D721Med (cell line): ENCODE results near the gene LRRC32.

ENCODE experiments used
- DNase-seq: peaks from one replicate; pipeline ENCODE4 v3.0.0; 2011; ENCODE audit warnings: low spot score; ENCODE audit not compliant: insufficient read length
- FAIRE-seq: peaks from 2 replicates; lab custom pipeline; 2011; peaks lifted over from hg19 to GRCh38; lab: Jason Lieb, UNC
- TF ChIP-seq, protein P1 (sequence below): IDR thresholded peaks from 2 replicates; pipeline ENCODE4 v1.5.1; 2012; ENCODE audit warnings: mild to moderate bottlenecking, control low read depth; ENCODE audit not compliant: insufficient read depth; ENCODE audit errors: missing control alignments

Gene LRRC32

DNA sequence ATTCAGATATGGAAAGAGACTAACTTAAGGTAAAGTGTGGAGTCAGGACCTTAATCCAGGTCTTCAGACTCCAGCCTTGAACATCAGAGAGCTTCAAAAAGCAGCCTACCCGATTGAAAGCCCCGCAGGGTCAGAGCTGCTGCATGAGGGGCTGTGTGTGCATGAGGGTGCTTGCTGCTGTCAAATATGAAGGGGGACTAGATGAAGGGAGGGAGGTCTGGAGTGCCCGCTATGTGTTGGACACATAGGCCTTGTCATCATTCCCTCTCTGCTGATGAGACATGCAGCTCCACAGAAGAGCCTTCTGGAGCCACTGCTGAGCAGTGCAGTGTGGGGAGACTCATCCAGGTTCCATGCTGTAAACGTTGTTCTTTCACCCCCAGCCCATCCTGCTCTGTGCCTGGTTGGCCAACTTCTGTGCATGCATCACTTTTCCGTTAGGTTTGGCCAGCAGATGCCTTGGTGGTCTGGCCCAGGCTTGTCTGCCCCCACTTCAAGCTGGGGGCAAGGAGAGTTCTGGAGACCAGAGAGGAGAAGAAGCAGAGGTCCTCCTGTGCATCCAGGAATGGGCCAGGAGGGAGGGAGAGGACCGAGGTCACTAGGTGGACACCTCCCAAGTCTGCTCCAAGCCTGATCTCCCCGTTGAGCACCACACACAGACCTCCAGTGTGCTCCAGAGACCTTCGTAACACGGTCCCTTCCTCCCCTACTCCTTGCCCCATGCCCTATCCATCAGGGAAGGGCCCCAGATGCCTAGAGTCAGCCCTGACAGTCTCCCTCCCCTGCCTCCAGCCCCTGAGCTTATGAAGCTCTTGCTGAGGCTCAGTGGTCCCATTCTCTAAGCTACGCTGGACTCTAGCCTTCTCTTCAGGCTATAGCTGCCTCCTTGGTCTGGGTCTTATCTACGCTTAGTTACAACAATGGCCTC lies 32.0 kb downstream of the LRRC32 start:
- DNase-seq (no peak), FAIRE-seq (no peak)
- TF ChIP-seq, protein P1, sequence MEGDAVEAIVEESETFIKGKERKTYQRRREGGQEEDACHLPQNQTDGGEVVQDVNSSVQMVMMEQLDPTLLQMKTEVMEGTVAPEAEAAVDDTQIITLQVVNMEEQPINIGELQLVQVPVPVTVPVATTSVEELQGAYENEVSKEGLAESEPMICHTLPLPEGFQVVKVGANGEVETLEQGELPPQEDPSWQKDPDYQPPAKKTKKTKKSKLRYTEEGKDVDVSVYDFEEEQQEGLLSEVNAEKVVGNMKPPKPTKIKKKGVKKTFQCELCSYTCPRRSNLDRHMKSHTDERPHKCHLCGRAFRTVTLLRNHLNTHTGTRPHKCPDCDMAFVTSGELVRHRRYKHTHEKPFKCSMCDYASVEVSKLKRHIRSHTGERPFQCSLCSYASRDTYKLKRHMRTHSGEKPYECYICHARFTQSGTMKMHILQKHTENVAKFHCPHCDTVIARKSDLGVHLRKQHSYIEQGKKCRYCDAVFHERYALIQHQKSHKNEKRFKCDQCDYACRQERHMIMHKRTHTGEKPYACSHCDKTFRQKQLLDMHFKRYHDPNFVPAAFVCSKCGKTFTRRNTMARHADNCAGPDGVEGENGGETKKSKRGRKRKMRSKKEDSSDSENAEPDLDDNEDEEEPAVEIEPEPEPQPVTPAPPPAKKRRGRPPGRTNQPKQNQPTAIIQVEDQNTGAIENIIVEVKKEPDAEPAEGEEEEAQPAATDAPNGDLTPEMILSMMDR, result no peak

- no peak for DNase-seq
- TF ChIP-seq, protein P1, result no peak
- FAIRE-seq, result no peak
Observed at GRCh38 chr11:76637491-76638269, 32.9 kb downstream of the LRRC32 start.

DNA sequence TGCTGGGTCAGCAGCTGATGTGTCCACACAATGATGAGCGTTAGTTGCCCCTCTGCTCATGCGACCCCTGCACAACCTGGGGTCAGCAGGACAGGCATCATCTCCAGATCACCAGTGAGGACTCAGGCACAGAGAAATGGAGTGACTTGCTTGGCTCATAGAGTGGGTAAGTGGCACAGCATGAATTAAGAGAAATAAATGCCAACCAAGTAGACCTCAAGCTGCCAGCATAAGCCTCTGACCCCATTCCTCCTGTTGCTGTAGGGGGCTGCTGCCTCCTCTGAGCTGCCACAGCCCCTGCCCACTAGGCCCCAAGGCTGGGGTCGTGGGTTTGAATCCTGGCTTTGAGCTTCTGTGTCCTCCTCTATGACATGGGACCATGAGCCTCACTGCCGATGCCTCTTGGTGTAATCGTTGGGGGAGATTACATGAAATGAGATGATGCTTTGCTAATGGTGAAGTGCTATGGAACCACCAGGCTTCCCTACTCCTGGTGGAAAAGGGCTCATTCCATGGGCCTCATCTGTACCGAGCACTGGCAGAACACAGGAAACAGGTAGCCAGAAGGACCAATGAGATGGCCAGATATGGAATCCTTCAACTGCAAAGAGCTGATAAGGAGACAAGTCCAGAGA lies 33.6 kb downstream of the LRRC32 start:
- TF ChIP-seq, protein P1, result no peak
- DNase-seq (no peak), FAIRE-seq (no peak)

- FAIRE-seq, result no peak
- TF ChIP-seq, protein P1, result no peak
Observed at GRCh38 chr11:76635991-76636738, 34.4 kb downstream of the LRRC32 start.

DNA sequence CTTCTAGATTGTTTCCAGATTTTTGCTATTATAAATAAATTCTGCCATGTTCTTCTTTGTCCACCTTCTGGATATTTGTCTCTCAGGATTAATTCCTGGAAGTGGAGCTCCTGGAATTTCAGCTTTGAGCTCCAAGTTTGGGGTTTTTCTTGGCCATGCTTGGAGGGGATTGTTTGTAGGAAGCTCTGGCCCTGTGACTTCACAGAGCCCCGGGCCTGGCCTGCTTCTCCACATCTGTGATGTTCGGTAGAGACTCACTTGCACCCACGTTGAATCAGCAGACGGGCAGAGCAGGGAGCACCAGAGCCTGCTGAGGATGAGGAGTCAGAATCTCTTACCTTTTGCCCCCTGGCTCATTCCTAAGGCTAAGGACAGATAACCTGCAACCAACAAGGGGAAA lies 35.7 kb downstream of the LRRC32 start:
- no peak for FAIRE-seq
- DNase-seq, result no peak
- TF ChIP-seq, protein P1, result no peak

More at GRCh38 chr11:76635991-76636738, 34.4 kb downstream of the LRRC32 start:
- DNase-seq, result no peak

DNA sequence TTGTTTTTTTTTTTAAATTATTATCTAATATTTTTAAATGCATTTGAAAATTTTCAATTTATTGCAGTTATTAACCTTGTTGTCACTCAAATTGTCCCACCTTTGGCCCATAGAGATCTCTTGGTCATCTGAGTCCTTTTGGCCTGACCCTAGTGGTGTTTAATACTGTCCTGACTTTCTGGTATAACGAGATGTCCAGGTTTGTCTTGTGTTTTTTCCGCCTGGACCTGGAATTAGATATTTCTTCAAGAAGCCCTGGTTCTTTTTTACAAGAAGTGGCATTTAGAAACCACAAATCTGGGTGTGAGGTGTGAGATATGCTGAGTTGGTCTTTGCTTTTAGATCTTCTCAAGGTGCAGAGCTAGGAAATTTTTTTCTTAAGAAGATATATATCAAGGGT lies 38.1 kb downstream of the LRRC32 start:
- TF ChIP-seq, protein P1, result no peak
- FAIRE-seq, result no peak
- DNase-seq, result no peak
